Right lobe of liver (tissue), 6 donors: ENCODE measurements around the gene AFAP1. TPM values are rescaled to one million over a fixed set of nuclear protein-coding genes. Genes with fewer than 3 reads are reported as not detected.

Experiments used
- ATAC-seq, 4 donors: fragments of 200-7000 bp; cut with Tn5 transposase; one replicate each; pipeline ENCODE4 v1.9.1; 2020; ENCODE audit warnings: mild to moderate bottlenecking in 4 of 4, moderate library complexity in 4 of 4
- DNase-seq, 3 donors: peaks; one replicate each; pipeline ENCODE4 v3.0.0-alpha.2; 2020
- H3K27ac ChIP-seq, 3 donors: fragments of 200-600 bp; one replicate each; pipeline ENCODE4 v1.8.0; 2022
- H3K27me3 ChIP-seq, 2 donors: fragments of 200-600 bp; one replicate each; pipeline ENCODE4 v1.8.0; 2022
- H3K36me3 ChIP-seq, 4 donors: fragments of 200-600 bp; sonication (generic) in 1 of 4; one replicate each; pipeline versions ENCODE4 v1.5.1 to v1.8.0; 2017 to 2022; ENCODE audit warnings: control low read depth in 1 of 4
- H3K4me1 ChIP-seq, 4 donors: fragments of 200-600 bp; sonication (generic) in 1 of 4; one replicate each; pipeline versions ENCODE4 v1.5.1 to v1.8.0; 2017 to 2022; ENCODE audit warnings: control low read depth in 1 of 4
- H3K4me3 ChIP-seq, 3 donors: fragments of 200-600 bp; one replicate each; pipeline ENCODE4 v1.8.0; 2022
- H3K9me3 ChIP-seq, 4 donors: fragments of 200-600 bp; sonication (generic) in 1 of 4; one replicate each; pipeline versions ENCODE4 v1.5.1 to v1.8.0; 2017 to 2022; ENCODE audit warnings: control low read depth in 1 of 4
- CTCF ChIP-seq, 4 donors: fragments of 200-600 bp in 3 of 4; fragments of 450-650 bp in 1 of 4; IDR thresholded peaks; one replicate each; pipeline versions ENCODE4 v1.5.1 to v1.8.0; 2016 to 2022; ENCODE audit warnings: antibody characterized with exemption in 4 of 4, mild to moderate bottlenecking in 2 of 4
- POLR2A ChIP-seq: fragments of 450-650 bp; IDR thresholded peaks from one replicate; pipeline ENCODE4 v1.6.1; 2017; ENCODE audit warnings: antibody characterized with exemption, mild to moderate bottlenecking
- WGBS: methylation state at CpG from one replicate; pipeline ENCODE4 v1.1.6; 2018; ENCODE audit warnings: low coverage, low lambda C conversion rate; ENCODE audit not compliant: insufficient coverage; ENCODE audit errors: missing lambda C conversion rate; 5-methylcytosine and 5-hydroxymethylcytosine counted together
- intact Hi-C, 2 donors: fragments of 100-400 bp; cut with DNase I; formaldehyde crosslinking; loops; one replicate each; pipeline versions ENCODE4 v1.11.2 to v1.14.1; 2022
- total RNA-seq, 6 experiments: library from RNA; depleted of rRNA in 2 of 6; stranded (reverse); fragments of >200 nt in 2 of 6; fragmentation: NEBNext Ultra II Directional in 3 of 6; extraction: Animal tissue kit (Norgen Biotek cat#: 25700) in 3 of 6; gene quantifications; one replicate each; pipeline versions ENCODE4 v1.1.0 to v1.2.4, GENCODE V29; 2016 to 2023
- donor health status: DM: no; HTN: yes; CAD: no.
- donor health status: DM: no; HTN: no; CAD: no.
- donor health status: DM: no; HTN: no; CAD: no.
- donor health status: DM: no; HTN: yes; CAD: no.
- donor health status: DM: no; HTN: yes; CAD: no.

Gene AFAP1
- total RNA-seq, 6 experiments from 2014 or later: 0.95 to 3.1 (median 1.9) TPM

GRCh38 chr4:7985891-7986441 lies 46.3 kb upstream of the AFAP1 start:
- ATAC-seq (peak; percentile 53 to 68 (median 58)), DNase-seq (no peak)
- intact Hi-C loops: loop anchor here in 1 of 2 donors (5.0 kb wide), 1 partner anchor 184 kb away; no protein-coding TSS in a partner anchor
- Histone ChIP-seq H3K9me3 (no peaks in the 10 kb centered on the region), H3K36me3 (no peaks in the 10 kb centered on the region), H3K27me3 (no peaks in the 10 kb centered on the region), H3K27ac (no peak overlapping the region), H3K4me3 (no peak overlapping the region), H3K4me1 (no peaks in the 10 kb centered on the region)
- TF ChIP-seq POLR2A: no peak
- no peak for TF ChIP-seq CTCF (IDR thresholded peaks at IDR 0.05)
- WGBS: 12% methylated on average over 12 of the region's 21 CpGs

GRCh38 chr4:7985072-7985471 lies 45.4 kb upstream of the AFAP1 start:
- TF ChIP-seq POLR2A: no peak
- no peak for TF ChIP-seq CTCF (IDR thresholded peaks at IDR 0.05)
- no peaks in the 10 kb centered on the region for H3K27me3 ChIP-seq
- ATAC-seq (no peak), DNase-seq (no peak)
- no peaks in the 10 kb centered on the region for H3K4me1 ChIP-seq
- H3K4me3 ChIP-seq: no peak overlapping the region
- intact Hi-C loops: loop anchor here in 1 of 2 donors (5.0 kb wide), 1 partner anchor 183 kb away; no protein-coding TSS in a partner anchor
- no CpG with 5 or more reads among the region's 12 CpGs for WGBS
- no peaks in the 10 kb centered on the region for H3K36me3 ChIP-seq
- no peak overlapping the region for H3K27ac ChIP-seq
- H3K9me3 ChIP-seq: no peaks in the 10 kb centered on the region

GRCh38 chr4:7984286-7984925 lies 44.7 kb upstream of the AFAP1 start:
- Histone ChIP-seq H3K27me3 (no peaks in the 10 kb centered on the region), H3K9me3 (no peaks in the 10 kb centered on the region), H3K36me3 (no peaks in the 10 kb centered on the region), H3K4me1 (no peaks in the 10 kb centered on the region), H3K27ac (no peak overlapping the region), H3K4me3 (no peak overlapping the region)
- intact Hi-C loops: loop anchor here in 1 of 2 donors (5.0 kb wide), 1 partner anchor 182 kb away; no protein-coding TSS in a partner anchor
- no peak for DNase-seq
- no peak for ATAC-seq
- no peak for TF ChIP-seq POLR2A
- TF ChIP-seq CTCF (IDR thresholded peaks at IDR 0.05): no peak
- 17% methylated on average over 1 of the region's 31 CpGs for WGBS

- no peak overlapping the region for H3K27ac ChIP-seq
- TF ChIP-seq POLR2A (no peak), CTCF (IDR thresholded peaks at IDR 0.05) (no peak)
- intact Hi-C loops: loop anchor here in 1 of 2 donors (5.0 kb wide), 1 partner anchor 181 kb away; no protein-coding TSS in a partner anchor
- DNase-seq (no peak), ATAC-seq (no peak)
- H3K4me3 ChIP-seq: no peak overlapping the region
- no peaks in the 10 kb centered on the region for H3K36me3 ChIP-seq
- H3K9me3 ChIP-seq: no peaks in the 10 kb centered on the region
- no peaks in the 10 kb centered on the region for H3K4me1 ChIP-seq
- H3K27me3 ChIP-seq: no peaks in the 10 kb centered on the region
- 81% methylated on average over 12 of the region's 17 CpGs for WGBS
These were observed 43.6 kb upstream of the AFAP1 start for GRCh38 chr4:7983296-7983695.
